ENCODE measurements around the gene CDH1. TPM values are rescaled to one million over a fixed set of nuclear protein-coding genes. Genes with fewer than 3 reads are reported as not detected.

The CDH1 gene
- under 1 TPM; 0.38 to 0.59 TPM for total RNA-seq

- H3K9me3 Mint-ChIP-seq, result no peaks in the 10 kb centered on the region
- DNase-seq (ENCODE audit: low spot score), result no peak
- H3K4me3 Mint-ChIP-seq, result peak within 1 kb of the TSS; percentile 39
- H3K36me3 Mint-ChIP-seq, result no peaks in the 10 kb centered on the region
- ATAC-seq, result peak in 1 of 2 donors; percentile 44
- H3K27ac Mint-ChIP-seq, result no peak within 1 kb of the TSS
- H3K27me3 Mint-ChIP-seq, result peaks cover 29 to 43% of the 10 kb centered on the region in 2 donors
- H3K4me1 Mint-ChIP-seq (ENCODE audit: low read depth in 2 of 2), result peaks cover 4 to 10% of the 10 kb centered on the region in 2 donors
Measured at GRCh38 chr16:68737046-68737729, at the start of gene CDH1. TSS of gene CDH1 (plus strand) at chr16:68737292. CDS start at chr16:68737416, 124 bp downstream.

- Mint-ChIP-seq H3K27me3 (no peaks in the 10 kb centered on the region), H3K36me3 (no peaks in the 10 kb centered on the region), H3K4me1 (ENCODE audit: low read depth in 2 of 2) (peaks cover 5 to 7% of the 10 kb centered on the region in 2 donors), H3K27ac (peak overlapping the region in 1 of 2 donors; percentile 47), H3K4me3 (no peak overlapping the region), H3K9me3 (no peaks in the 10 kb centered on the region)
- ATAC-seq (peak in 1 of 2 donors; percentile 34), DNase-seq (ENCODE audit: low spot score) (no peak)
Measured at GRCh38 chr16:68689921-68690320, 47.2 kb upstream of the CDH1 start.

- ATAC-seq (no peak), DNase-seq (ENCODE audit: low spot score) (no peak)
- Mint-ChIP-seq H3K4me3 (no peak overlapping the region), H3K4me1 (ENCODE audit: low read depth in 2 of 2) (peaks cover 5% of the 10 kb centered on the region in 2 donors), H3K36me3 (no peaks in the 10 kb centered on the region), H3K27me3 (no peaks in the 10 kb centered on the region), H3K9me3 (no peaks in the 10 kb centered on the region), H3K27ac (no peak overlapping the region)
Measured at GRCh38 chr16:68695575-68695974, 41.5 kb upstream of the CDH1 start.

GRCh38 chr16:68696514-68696913, 40.6 kb upstream of the CDH1 start:
- no peak for DNase-seq (ENCODE audit: low spot score)
- H3K4me1 Mint-ChIP-seq (ENCODE audit: low read depth in 2 of 2), result peaks cover 5% of the 10 kb centered on the region in 2 donors
- H3K4me3 Mint-ChIP-seq, result no peak overlapping the region
- H3K9me3 Mint-ChIP-seq, result no peaks in the 10 kb centered on the region
- ATAC-seq, result no peak
- H3K27me3 Mint-ChIP-seq, result no peaks in the 10 kb centered on the region
- peak overlapping the region in 1 of 2 donors; percentile 53 for H3K27ac Mint-ChIP-seq
- H3K36me3 Mint-ChIP-seq, result no peaks in the 10 kb centered on the region

GRCh38 chr16:68698091-68698490, 39.0 kb upstream of the CDH1 start:
- no peak overlapping the region for H3K27ac Mint-ChIP-seq
- H3K4me3 Mint-ChIP-seq, result no peak overlapping the region
- no peaks in the 10 kb centered on the region for H3K36me3 Mint-ChIP-seq
- ATAC-seq, result peak in 1 of 2 donors; percentile 8
- no peak for DNase-seq (ENCODE audit: low spot score)
- no peaks in the 10 kb centered on the region for H3K9me3 Mint-ChIP-seq
- no peaks in the 10 kb centered on the region for H3K27me3 Mint-ChIP-seq
- peaks cover 2 to 5% of the 10 kb centered on the region in 2 donors for H3K4me1 Mint-ChIP-seq (ENCODE audit: low read depth in 2 of 2)

GRCh38 chr16:68700120-68700519, 37.0 kb upstream of the CDH1 start:
- DNase-seq (ENCODE audit: low spot score), result no peak
- Mint-ChIP-seq H3K36me3 (no peaks in the 10 kb centered on the region), H3K9me3 (no peaks in the 10 kb centered on the region), H3K4me1 (ENCODE audit: low read depth in 2 of 2) (peaks cover 0 to 4% of the 10 kb centered on the region in 2 donors), H3K27ac (peak overlapping the region in 1 of 2 donors; percentile 41), H3K27me3 (peaks cover 0 to 3% of the 10 kb centered on the region in 2 donors), H3K4me3 (no peak overlapping the region)
- ATAC-seq, result no peak

- H3K36me3 Mint-ChIP-seq, result no peaks in the 10 kb centered on the region
- DNase-seq (ENCODE audit: low spot score) (no peak), ATAC-seq (no peak)
- peaks cover 0 to 4% of the 10 kb centered on the region in 2 donors for H3K4me1 Mint-ChIP-seq (ENCODE audit: low read depth in 2 of 2)
- no peak overlapping the region for H3K27ac Mint-ChIP-seq
- peaks cover 0 to 3% of the 10 kb centered on the region in 2 donors for H3K27me3 Mint-ChIP-seq
- no peak overlapping the region for H3K4me3 Mint-ChIP-seq
- H3K9me3 Mint-ChIP-seq, result no peaks in the 10 kb centered on the region
Measured at GRCh38 chr16:68700831-68701230, 36.3 kb upstream of the CDH1 start.

GRCh38 chr16:68704232-68704867, 32.7 kb upstream of the CDH1 start:
- H3K9me3 Mint-ChIP-seq, result no peaks in the 10 kb centered on the region
- H3K4me1 Mint-ChIP-seq (ENCODE audit: low read depth in 2 of 2), result peaks cover 0 to 4% of the 10 kb centered on the region in 2 donors
- no peak overlapping the region for H3K4me3 Mint-ChIP-seq
- peak overlapping the region in 1 of 2 donors; percentile 77 for H3K27ac Mint-ChIP-seq
- peaks cover 0 to 3% of the 10 kb centered on the region in 2 donors for H3K27me3 Mint-ChIP-seq
- DNase-seq (ENCODE audit: low spot score) (no peak), ATAC-seq (peak; percentile 58 to 77)
- H3K36me3 Mint-ChIP-seq, result no peaks in the 10 kb centered on the region

- Mint-ChIP-seq H3K27ac (no peak overlapping the region), H3K27me3 (peaks cover 20 to 21% of the 10 kb centered on the region in 2 donors), H3K4me1 (ENCODE audit: low read depth in 2 of 2) (peaks cover 7 to 11% of the 10 kb centered on the region in 2 donors), H3K4me3 (no peak overlapping the region), H3K36me3 (no peaks in the 10 kb centered on the region), H3K9me3 (no peaks in the 10 kb centered on the region)
- no peak for ATAC-seq
- no peak for DNase-seq (ENCODE audit: low spot score)
Measured at GRCh38 chr16:68707340-68708152, 29.5 kb upstream of the CDH1 start.

GRCh38 chr16:68710211-68710610, 26.9 kb upstream of the CDH1 start:
- no peak for DNase-seq (ENCODE audit: low spot score)
- peaks cover 28 to 36% of the 10 kb centered on the region in 2 donors for H3K27me3 Mint-ChIP-seq
- H3K4me1 Mint-ChIP-seq (ENCODE audit: low read depth in 2 of 2), result peaks cover 7 to 10% of the 10 kb centered on the region in 2 donors
- no peak overlapping the region for H3K4me3 Mint-ChIP-seq
- H3K27ac Mint-ChIP-seq, result peak overlapping the region in 1 of 2 donors; percentile 51
- no peaks in the 10 kb centered on the region for H3K36me3 Mint-ChIP-seq
- ATAC-seq, result no peak
- no peaks in the 10 kb centered on the region for H3K9me3 Mint-ChIP-seq

- H3K4me3 Mint-ChIP-seq, result no peak overlapping the region
- H3K4me1 Mint-ChIP-seq (ENCODE audit: low read depth in 2 of 2), result peaks cover 7 to 10% of the 10 kb centered on the region in 2 donors
- no peaks in the 10 kb centered on the region for H3K9me3 Mint-ChIP-seq
- H3K36me3 Mint-ChIP-seq, result no peaks in the 10 kb centered on the region
- ATAC-seq (peak; percentile 25 to 26), DNase-seq (ENCODE audit: low spot score) (no peak)
- peak overlapping the region in 1 of 2 donors; percentile 16 for H3K27ac Mint-ChIP-seq
- peaks cover 28 to 36% of the 10 kb centered on the region in 2 donors for H3K27me3 Mint-ChIP-seq
Measured at GRCh38 chr16:68711421-68712139, 25.5 kb upstream of the CDH1 start.

- no peak overlapping the region for H3K27ac Mint-ChIP-seq
- no peak overlapping the region for H3K4me3 Mint-ChIP-seq
- DNase-seq (ENCODE audit: low spot score), result no peak
- ATAC-seq, result no peak
- peaks cover 7 to 10% of the 10 kb centered on the region in 2 donors for H3K4me1 Mint-ChIP-seq (ENCODE audit: low read depth in 2 of 2)
- H3K27me3 Mint-ChIP-seq, result peaks cover 28 to 36% of the 10 kb centered on the region in 2 donors
- H3K9me3 Mint-ChIP-seq, result no peaks in the 10 kb centered on the region
- no peaks in the 10 kb centered on the region for H3K36me3 Mint-ChIP-seq
Measured at GRCh38 chr16:68713361-68713760, 23.7 kb upstream of the CDH1 start.

- ATAC-seq (no peak), DNase-seq (ENCODE audit: low spot score) (no peak)
- Mint-ChIP-seq H3K36me3 (no peaks in the 10 kb centered on the region), H3K27ac (no peak overlapping the region), H3K9me3 (no peaks in the 10 kb centered on the region), H3K27me3 (peaks cover 19 to 25% of the 10 kb centered on the region in 2 donors), H3K4me1 (ENCODE audit: low read depth in 2 of 2) (peaks cover 13 to 20% of the 10 kb centered on the region in 2 donors), H3K4me3 (no peak overlapping the region)
Measured at GRCh38 chr16:68715471-68715870, 21.6 kb upstream of the CDH1 start.
